CD14-positive monocyte (primary cell): ENCODE data around the gene MFGE8. TPM values are rescaled to one million over a fixed set of nuclear protein-coding genes. Genes with fewer than 3 reads are reported as not detected.

Experiments
- DNase-seq, 3 donors: peaks; one replicate each; pipeline ENCODE4 v3.0.0-alpha.2; 2011 to 2022
- H2AFZ ChIP-seq: 2 replicates; pipeline ENCODE4 v1.6.0; 2012; ENCODE audit warnings: mild to moderate bottlenecking, low read depth, low read length, inconsistent platforms; ENCODE audit not compliant: insufficient read depth, poor library complexity, severe bottlenecking
- H3K27ac ChIP-seq, 2 donors: 1 replicate in 1 of 2; 2 replicates in 1 of 2; pipeline ENCODE4 v1.5.1; 2012 to 2013; ENCODE audit warnings: low read length in 2 of 2, control low read depth in 1 of 2, inconsistent platforms in 1 of 2, low read depth in 1 of 2, mild to moderate bottlenecking in 1 of 2
- H3K27me3 ChIP-seq, 2 donors: one replicate each; pipeline versions ENCODE4 v1.6.0 to v1.6.1; 2011 to 2013; ENCODE audit warnings: low read length in 2 of 2; ENCODE audit not compliant: control insufficient read depth in 2 of 2, insufficient read depth in 2 of 2
- H3K36me3 ChIP-seq, 2 donors: replicated peaks in 1 of 2; 1 replicate in 1 of 2; 2 replicates in 1 of 2; pipeline versions ENCODE4 v1.5.1 to v1.6.1; 2012 to 2013; ENCODE audit warnings: low read length in 2 of 2, control low read depth in 1 of 2, inconsistent platforms in 1 of 2, mild to moderate bottlenecking in 1 of 2; ENCODE audit not compliant: insufficient read depth in 2 of 2, control insufficient read depth in 1 of 2
- H3K4me1 ChIP-seq, 2 donors: 1 replicate in 1 of 2; 2 replicates in 1 of 2; pipeline versions ENCODE4 v1.5.1 to v1.6.1; 2012 to 2013; ENCODE audit warnings: low read length in 2 of 2, control low read depth in 1 of 2, inconsistent platforms in 1 of 2, mild to moderate bottlenecking in 1 of 2, moderate library complexity in 1 of 2; ENCODE audit not compliant: insufficient read depth in 2 of 2, control insufficient read depth in 1 of 2
- H3K4me2 ChIP-seq: replicated peaks from 2 replicates; pipeline ENCODE3; 2012; ENCODE audit warnings: low read length, moderate library complexity, mild to moderate bottlenecking; ENCODE audit not compliant: poor library complexity, severe bottlenecking; ENCODE audit errors: extremely low read depth
- H3K4me3 ChIP-seq, 3 experiments: fragments of 200-600 bp in 1 of 3; sonication (generic) in 1 of 3; replicated peaks in 1 of 3; 1 replicate in 2 of 3; 2 replicates in 1 of 3; pipeline ENCODE4 v1.5.1; 2011 to 2013; ENCODE audit warnings: low read length in 3 of 3, mild to moderate bottlenecking in 3 of 3, control low read depth in 2 of 3, low read depth in 2 of 3, inconsistent platforms in 1 of 3, moderate library complexity in 1 of 3
- H3K79me2 ChIP-seq: 2 replicates; pipeline ENCODE4 v1.6.0; 2012; ENCODE audit warnings: mild to moderate bottlenecking, control low read depth, inconsistent platforms, low read length, moderate library complexity; ENCODE audit not compliant: insufficient read depth
- H3K9ac ChIP-seq: 2 replicates; pipeline ENCODE4 v1.6.0; 2017; ENCODE audit warnings: low read length, mild to moderate bottlenecking; ENCODE audit not compliant: insufficient read depth, poor library complexity, severe bottlenecking
- H3K9me3 ChIP-seq, 2 donors: replicated peaks in 1 of 2; 1 replicate in 1 of 2; 2 replicates in 1 of 2; pipeline versions ENCODE4 v1.5.1 to v1.6.1; 2012 to 2013; ENCODE audit warnings: low read length in 2 of 2, control low read depth in 1 of 2; ENCODE audit not compliant: control insufficient read depth in 1 of 2, insufficient read depth in 1 of 2
- H4K20me1 ChIP-seq: 2 replicates; pipeline ENCODE4 v1.6.0; 2012; ENCODE audit warnings: mild to moderate bottlenecking, low read length, control low read depth, moderate library complexity; ENCODE audit not compliant: insufficient read depth
- H3K27ac Mint-ChIP-seq, 7 donors: one replicate each; pipeline ENCODE4 v1.8.0; 2020; ENCODE audit warnings: mild to moderate bottlenecking in 7 of 7, mixed read lengths in 7 of 7, moderate library complexity in 6 of 7, inconsistent platforms in 2 of 7
- H3K27me3 Mint-ChIP-seq, 3 donors: one replicate each; pipeline ENCODE4 v1.8.0; 2021 to 2022; ENCODE audit warnings: low read depth in 3 of 3, mild to moderate bottlenecking in 3 of 3, mixed read lengths in 3 of 3, moderate library complexity in 3 of 3, inconsistent platforms in 1 of 3
- H3K36me3 Mint-ChIP-seq, 2 donors: one replicate each; pipeline ENCODE4 v1.8.0; 2020; ENCODE audit warnings: mixed read lengths in 2 of 2, inconsistent platforms in 1 of 2, mild to moderate bottlenecking in 1 of 2
- H3K4me1 Mint-ChIP-seq: one replicate; pipeline ENCODE4 v1.8.0; 2020; ENCODE audit warnings: mild to moderate bottlenecking, mixed read lengths
- H3K4me3 Mint-ChIP-seq, 2 donors: one replicate each; pipeline ENCODE4 v1.8.0; 2020; ENCODE audit warnings: mild to moderate bottlenecking in 2 of 2, mixed read lengths in 2 of 2, moderate library complexity in 1 of 2
- H3K9me3 Mint-ChIP-seq, 7 donors: one replicate each; pipeline ENCODE4 v1.8.0; 2020 to 2022; ENCODE audit warnings: mixed read lengths in 7 of 7, mild to moderate bottlenecking in 6 of 7, moderate library complexity in 6 of 7, inconsistent platforms in 2 of 7
- WGBS: methylation state at CpG from one replicate; pipeline ENCODE4 v1.1.5; 2013; ENCODE audit warnings: missing lambda C conversion rate; ENCODE audit not compliant: insufficient coverage; 5-methylcytosine and 5-hydroxymethylcytosine counted together
- intact Hi-C, 2 donors: fragments of 100-400 bp; cut with micrococcal nuclease; formaldehyde crosslinking; loops; one replicate each; pipeline versions ENCODE4 v1.15.0 to v1.15.1; 2023
- polyA plus RNA-seq, 3 donors: library from polyadenylated mRNA; depleted of rRNA in 1 of 3; unstranded in 2 of 3; stranded (reverse) in 1 of 3; fragments of 300-500 nt in 2 of 3; fragments of >200 nt in 1 of 3; fragmentation: Illumina TruSeq in 2 of 3; gene quantifications; 1 replicate in 2 of 3; 2 replicates in 1 of 3; pipeline ENCODE4 v1.2.3, GENCODE V29; 2012 to 2021
- TF ChIP-seq, protein P1 (sequence below): fragments of 200-600 bp; IDR thresholded peaks from one replicate; pipeline ENCODE4 v1.8.0; 2022; ENCODE audit warnings: antibody characterized with exemption, mild to moderate bottlenecking

Gene MFGE8
- polyA plus RNA-seq, 3 donors, result 2.7 TPM; not detected in 2

DNA sequence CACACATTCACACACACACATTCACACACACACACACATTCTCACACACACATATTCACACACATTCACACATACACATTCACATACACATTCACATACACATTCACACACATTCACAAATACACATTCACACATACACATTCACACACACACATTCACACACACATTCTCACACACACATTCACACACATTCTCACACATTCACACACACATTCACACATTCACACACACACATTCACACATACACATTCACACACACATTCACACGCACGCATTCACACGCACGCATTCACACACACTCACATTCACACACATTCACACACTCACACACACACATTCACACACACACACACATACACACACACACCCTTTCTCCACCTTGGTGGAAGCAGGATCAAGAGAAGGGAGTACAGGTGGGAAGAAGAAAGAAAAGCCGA lies 12.2 kb downstream of the MFGE8 start:
- Histone ChIP-seq H3K36me3 (no peaks in the 10 kb centered on the region), H3K9ac (no peak overlapping the region), H3K4me3 (no peak overlapping the region), H2AFZ (no peak overlapping the region), H3K4me1 (peaks cover 0 to 3% of the 10 kb centered on the region in 2 donors), H3K27me3 (peaks cover 0 to 9% of the 10 kb centered on the region in 2 donors), H3K79me2 (no peaks in the 10 kb centered on the region), H3K27ac (no peak overlapping the region), H3K9me3 (no peaks in the 10 kb centered on the region), H4K20me1 (no peaks in the 10 kb centered on the region), H3K4me2 (no peak overlapping the region)
- peaks cover 5 to 13% (median 12%) of the 10 kb centered on the region in 3 donors for H3K27me3 Mint-ChIP-seq
- no peak for DNase-seq
- no peak overlapping the region for H3K4me3 Mint-ChIP-seq
- H3K4me1 Mint-ChIP-seq, result peaks cover 8% of the 10 kb centered on the region
- H3K27ac Mint-ChIP-seq, result no peak overlapping the region
- no CpG with 5 or more reads among the region's 5 CpGs for WGBS
- intact Hi-C loops, result loop anchor here (10.0 kb wide), 2 partner anchors 114 to 274 kb away; no protein-coding TSS in a partner anchor
- TF ChIP-seq, protein P1, sequence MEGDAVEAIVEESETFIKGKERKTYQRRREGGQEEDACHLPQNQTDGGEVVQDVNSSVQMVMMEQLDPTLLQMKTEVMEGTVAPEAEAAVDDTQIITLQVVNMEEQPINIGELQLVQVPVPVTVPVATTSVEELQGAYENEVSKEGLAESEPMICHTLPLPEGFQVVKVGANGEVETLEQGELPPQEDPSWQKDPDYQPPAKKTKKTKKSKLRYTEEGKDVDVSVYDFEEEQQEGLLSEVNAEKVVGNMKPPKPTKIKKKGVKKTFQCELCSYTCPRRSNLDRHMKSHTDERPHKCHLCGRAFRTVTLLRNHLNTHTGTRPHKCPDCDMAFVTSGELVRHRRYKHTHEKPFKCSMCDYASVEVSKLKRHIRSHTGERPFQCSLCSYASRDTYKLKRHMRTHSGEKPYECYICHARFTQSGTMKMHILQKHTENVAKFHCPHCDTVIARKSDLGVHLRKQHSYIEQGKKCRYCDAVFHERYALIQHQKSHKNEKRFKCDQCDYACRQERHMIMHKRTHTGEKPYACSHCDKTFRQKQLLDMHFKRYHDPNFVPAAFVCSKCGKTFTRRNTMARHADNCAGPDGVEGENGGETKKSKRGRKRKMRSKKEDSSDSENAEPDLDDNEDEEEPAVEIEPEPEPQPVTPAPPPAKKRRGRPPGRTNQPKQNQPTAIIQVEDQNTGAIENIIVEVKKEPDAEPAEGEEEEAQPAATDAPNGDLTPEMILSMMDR, result no peak
- no peaks in the 10 kb centered on the region for H3K36me3 Mint-ChIP-seq
- H3K9me3 Mint-ChIP-seq, result no peaks in the 10 kb centered on the region

DNA sequence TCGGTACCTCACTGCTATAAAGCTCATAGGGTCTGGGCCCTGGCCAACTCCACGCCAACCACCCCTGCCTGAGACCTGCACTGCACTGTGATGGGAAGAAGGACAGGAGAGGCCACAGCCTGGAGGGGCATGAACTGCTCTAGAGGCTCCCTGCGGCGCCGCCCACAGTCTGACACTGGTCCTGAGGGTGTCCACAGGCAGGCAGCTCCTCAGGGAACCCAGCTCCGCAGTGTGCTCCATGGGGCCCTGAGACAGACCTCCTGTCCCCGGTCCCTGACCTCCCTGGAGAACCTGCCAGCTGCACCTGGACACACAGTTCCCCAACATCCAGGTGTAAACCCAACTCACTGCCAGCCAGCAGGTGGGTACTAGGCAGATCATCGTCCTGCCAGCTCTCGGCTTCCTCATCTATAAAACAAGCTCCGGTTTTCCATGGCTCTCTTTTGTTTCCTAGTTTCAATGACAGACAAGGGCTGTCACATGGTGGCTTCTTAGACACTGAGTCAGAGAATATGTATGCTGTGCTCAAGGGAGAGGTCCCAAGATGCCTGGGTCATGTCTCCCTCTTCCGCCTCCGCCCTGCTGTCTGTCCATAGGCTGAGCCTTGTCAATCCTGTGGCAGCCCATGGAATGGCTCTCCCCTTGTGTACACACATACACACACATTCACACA lies 12.7 kb downstream of the MFGE8 start:
- TF ChIP-seq, protein P1, result no peak
- Histone ChIP-seq H2AFZ (no peak overlapping the region), H3K9me3 (no peaks in the 10 kb centered on the region), H3K4me2 (no peak overlapping the region), H3K4me3 (no peak overlapping the region), H3K4me1 (peaks cover 2 to 6% of the 10 kb centered on the region in 2 donors), H3K27ac (no peak overlapping the region), H3K27me3 (peaks cover 4 to 13% of the 10 kb centered on the region in 2 donors), H3K79me2 (no peaks in the 10 kb centered on the region), H4K20me1 (no peaks in the 10 kb centered on the region), H3K36me3 (no peaks in the 10 kb centered on the region), H3K9ac (no peak overlapping the region)
- Mint-ChIP-seq H3K27me3 (peaks cover 10 to 19% (median 17%) of the 10 kb centered on the region in 3 donors), H3K27ac (no peak overlapping the region), H3K4me3 (no peak overlapping the region), H3K36me3 (no peaks in the 10 kb centered on the region), H3K9me3 (peaks cover 0 to 5% (median 0%) of the 10 kb centered on the region in 7 donors), H3K4me1 (peaks cover 12% of the 10 kb centered on the region)
- no peak for DNase-seq
- intact Hi-C loops, result loop anchor here (10.0 kb wide), 2 partner anchors 114 to 274 kb away; no protein-coding TSS in a partner anchor
- WGBS, result 97% methylated on average over 9 of the region's 12 CpGs
